ENCODE results near the gene TIMP2.
A peak's percentile ranks its signal among the peaks of the same experiment; 100 is the strongest.

Gene TIMP2

GRCh38 chr17:78836420-78837021, 88.7 kb downstream of the TIMP2 start:
- DNase-seq (ENCODE audit: low read depth) = no peak

DNA sequence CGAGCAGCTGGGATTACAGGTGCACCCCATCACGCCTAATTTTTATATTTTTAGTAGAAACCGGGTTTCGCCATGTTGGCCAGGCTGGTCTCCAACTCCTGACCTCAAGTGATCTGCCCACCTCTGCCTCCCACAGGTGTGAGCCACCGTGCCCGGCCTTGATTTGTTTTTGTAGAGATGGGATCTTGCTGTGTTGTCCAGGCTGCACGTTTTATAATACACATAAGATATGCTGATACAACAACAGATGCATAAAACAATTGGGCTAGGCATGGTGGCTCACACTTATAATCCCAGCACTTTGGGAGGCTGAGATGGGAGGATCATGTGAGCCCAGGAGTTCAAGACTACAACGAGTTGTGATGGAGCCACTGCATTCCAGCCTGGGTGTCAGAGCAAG, 90.6 kb downstream of the TIMP2 start:
- no peak for DNase-seq (ENCODE audit: low read depth)

GRCh38 chr17:78832541-78832810, 92.7 kb downstream of the TIMP2 start:
- no peak for DNase-seq (ENCODE audit: low read depth)

GRCh38 chr17:78831688-78832540, 93.3 kb downstream of the TIMP2 start:
- no peak for DNase-seq (ENCODE audit: low read depth)

- DNase-seq (ENCODE audit: low read depth) = no peak
Measured at GRCh38 chr17:78829477-78829876, 95.7 kb downstream of the TIMP2 start.

DNA sequence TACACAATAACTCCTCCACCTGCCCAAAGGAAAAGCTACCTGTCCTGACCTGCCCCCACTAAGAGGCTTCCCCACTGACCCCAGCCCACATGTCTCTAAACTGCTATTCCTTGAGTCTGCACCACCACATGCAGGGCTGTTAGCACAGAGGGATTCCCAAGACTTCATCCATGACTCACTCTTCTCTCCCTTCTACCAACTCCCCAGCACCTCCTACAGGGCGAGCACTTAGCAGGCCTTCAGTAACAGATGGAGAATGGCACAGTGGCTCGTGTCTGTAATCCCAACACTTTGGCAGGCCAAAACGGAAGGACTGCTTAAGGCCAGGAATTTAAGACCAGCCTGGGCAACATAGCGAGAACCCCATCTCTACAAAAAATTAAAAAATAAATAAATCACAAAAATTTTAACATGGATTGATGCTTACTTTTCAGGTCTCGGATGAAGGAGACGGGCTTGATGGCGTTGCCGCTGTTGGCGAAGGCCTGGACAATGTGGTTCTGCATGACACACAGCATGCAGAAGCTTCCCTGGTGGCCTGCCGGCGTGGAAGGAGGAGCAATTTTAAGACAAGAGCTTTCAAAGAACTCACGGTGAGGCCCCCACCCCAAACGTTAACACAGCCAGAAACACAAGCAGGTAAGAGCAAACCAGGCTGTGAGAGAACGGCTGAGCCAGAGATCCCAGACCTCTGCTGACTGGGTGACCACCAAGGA, 96.6 kb downstream of the TIMP2 start:
- DNase-seq (ENCODE audit: low read depth) = no peak

DNA sequence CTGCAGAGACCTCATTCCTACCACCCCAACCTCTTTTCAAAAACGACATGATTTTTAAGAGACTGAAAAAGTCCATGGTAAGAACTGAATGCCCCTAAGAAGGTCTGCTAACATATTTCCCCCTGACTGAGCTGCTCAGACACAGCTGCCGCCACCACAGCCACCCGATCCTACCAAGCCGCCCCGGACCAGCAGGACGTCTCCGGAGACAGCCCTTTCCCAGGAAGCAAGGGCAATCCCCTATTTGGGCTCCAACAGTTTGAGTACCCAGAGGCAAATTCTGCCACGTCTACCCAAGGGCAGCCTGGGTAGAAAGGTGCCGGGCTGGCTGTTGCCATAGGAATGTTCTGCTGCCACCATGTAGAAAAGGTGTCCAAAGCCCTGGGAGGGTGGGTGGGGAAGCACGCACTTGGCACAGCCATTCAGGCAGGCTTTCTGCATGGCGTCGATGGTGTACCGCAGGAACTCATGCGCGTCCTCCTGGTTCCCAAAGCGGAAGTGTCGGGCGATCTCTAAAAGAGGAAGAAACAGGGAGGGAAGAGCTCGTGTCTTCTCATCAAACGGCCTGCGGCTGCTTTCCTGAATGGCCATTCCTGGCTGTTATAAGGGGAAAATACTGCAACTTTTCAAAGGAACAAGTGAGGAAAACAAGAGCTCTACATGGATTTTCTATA, 98.2 kb downstream of the TIMP2 start:
- DNase-seq (ENCODE audit: low read depth) = no peak

GRCh38 chr17:78826421-78826820, 98.8 kb downstream of the TIMP2 start:
- DNase-seq (ENCODE audit: low read depth) = no peak

- DNase-seq (ENCODE audit: low read depth) = no peak
Measured at GRCh38 chr17:78825696-78826095, 99.5 kb downstream of the TIMP2 start.

DNA sequence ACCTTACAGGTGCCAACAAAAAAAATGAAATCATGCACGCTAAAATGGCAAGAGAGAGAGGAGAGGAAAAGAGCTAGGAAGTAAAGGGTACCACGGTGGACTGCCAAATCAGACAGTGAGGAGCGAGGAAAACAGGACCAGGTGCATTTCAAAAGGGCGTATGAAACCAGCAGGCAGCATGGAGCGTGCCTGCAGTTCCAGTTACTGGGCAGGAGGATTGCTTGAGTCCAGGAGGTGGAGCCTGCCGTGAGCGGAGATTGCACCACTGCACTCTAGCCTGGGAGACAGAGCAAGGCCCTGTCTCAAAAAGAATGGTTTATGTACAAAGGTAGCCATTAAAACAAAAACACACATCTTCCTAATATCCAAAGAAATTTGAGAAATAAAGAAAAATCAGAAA, 100.9 kb downstream of the TIMP2 start:
- no peak for DNase-seq (ENCODE audit: low read depth)

DNA sequence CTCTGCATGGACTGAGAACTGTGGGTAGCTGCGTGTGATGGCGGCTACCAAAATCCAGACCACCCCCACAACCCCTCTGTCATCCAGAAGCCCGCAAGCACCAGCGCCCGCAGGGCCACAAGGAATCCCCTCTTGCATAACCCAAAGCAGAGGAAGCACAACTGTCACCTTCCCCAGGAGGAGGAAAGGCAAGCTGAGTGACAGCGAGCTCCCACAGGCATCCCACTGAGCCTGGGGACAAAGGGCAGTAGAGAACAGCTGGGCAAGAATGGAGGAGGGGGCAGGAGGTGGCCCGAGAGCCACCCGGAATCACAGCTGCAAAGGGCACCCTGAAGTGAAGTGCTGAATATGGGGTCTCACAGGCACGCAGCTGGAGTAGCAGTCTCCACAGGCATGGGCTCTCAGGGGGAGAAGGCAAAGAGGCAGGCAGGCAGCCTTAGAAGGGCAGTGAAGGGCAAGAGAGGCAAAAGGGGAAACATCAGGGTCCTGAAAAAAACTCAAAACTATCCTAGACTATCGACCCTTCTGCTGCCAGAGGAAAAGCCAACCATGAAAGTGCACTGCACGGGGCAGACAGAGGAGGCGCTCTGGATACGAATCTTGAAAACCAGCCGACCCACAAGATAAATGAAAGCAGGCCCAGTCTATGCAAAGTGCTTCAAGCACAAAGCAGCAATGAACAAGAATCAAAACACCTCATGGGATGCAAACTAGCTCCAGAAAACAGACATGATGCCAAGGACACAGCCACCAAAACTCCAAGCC, 101.7 kb downstream of the TIMP2 start:
- DNase-seq (ENCODE audit: low read depth) = no peak

- DNase-seq (ENCODE audit: low read depth) = peak; percentile 69
Measured at GRCh38 chr17:78822552-78822951, 102.6 kb downstream of the TIMP2 start.

DNA sequence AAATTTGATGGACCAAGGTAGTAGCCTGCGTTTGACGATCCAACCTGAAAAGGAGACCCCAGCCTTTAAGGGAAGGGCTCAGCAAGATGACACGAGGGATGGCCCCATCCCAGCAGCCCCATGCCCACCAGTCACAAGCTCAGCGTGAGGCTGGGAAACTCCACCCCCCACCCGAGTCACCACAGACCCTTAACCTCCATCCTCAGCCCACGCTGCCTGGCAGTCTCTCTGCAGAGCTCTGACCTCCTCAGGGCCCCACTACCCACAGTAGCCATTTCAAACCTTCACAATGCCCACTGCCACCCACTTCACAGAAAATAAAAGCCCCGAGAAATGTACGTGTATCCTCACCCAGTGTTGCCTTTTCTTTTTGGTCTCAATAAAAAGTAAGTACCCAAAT, 103.2 kb downstream of the TIMP2 start:
- no peak for DNase-seq (ENCODE audit: low read depth)

- no peak for DNase-seq (ENCODE audit: low read depth)
Measured at GRCh38 chr17:78820841-78821240, 104.3 kb downstream of the TIMP2 start.

DNA sequence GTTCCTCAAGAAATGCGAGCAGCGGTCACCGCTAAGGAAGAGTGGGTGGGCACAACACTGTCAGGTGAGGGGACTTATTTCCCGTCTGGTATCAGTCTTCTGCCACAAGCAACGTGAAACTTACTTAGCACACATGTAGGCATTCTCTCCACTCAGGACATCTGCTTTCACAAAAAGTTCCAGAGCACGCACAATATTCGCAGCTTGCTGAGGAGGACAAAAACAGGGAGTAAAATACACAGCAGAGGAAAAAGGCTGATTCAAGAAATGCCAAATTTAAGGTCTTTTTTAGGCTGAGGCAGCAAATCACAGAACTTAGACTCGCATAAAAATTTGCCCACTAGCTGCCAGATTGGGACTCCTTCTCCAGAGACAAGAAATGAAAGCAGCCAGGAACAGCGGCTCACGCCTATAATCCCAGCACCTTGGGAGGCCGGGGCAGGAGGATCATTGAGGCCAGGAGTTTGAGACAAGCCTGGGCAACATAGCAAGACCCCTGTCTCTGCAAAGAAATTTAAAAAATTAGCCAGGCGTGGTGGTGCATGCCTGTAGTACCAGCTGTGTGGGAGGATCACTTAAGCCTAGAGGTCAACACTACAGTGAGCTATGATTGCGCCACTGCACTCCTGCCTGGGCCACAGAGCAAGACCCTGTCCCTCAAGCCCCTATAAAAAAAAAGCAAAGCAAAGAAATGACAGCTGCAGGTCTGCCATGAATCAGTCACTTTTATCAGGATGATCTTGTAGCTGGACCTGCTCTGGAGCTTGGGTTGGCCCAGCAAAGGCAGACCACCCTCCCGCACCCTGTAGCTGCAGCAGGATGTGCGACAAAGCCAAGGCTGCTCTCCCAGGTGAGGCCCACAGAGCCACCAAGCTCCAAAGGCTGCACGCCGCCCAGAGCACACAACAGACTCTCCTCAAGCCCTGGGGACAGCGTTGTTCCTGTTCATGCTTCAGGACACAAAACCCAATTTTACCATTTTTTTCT, 105.1 kb downstream of the TIMP2 start:
- DNase-seq (ENCODE audit: low read depth) = no peak

GRCh38 chr17:78819402-78819801, 105.8 kb downstream of the TIMP2 start:
- no peak for DNase-seq (ENCODE audit: low read depth)

DNA sequence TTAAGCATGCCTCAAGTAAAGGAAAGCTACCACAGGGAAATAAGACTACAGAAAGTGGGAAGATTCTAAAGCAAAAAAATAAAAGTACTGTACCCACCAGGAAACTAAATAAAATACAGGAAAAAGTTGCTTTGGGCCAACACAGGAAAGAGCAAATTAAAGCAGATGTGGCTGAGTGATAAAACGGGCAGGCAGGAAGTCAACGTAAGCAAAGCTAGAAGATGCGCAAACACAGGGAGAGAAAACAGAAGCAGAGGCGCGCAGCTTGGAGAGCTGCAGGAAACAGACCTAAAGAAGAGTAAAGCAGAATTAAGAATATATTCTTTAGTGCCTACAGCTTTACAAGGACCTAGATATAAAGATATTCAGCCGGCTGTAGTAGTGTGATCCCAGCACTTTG, 106.3 kb downstream of the TIMP2 start:
- DNase-seq (ENCODE audit: low read depth) = no peak

- no peak for DNase-seq (ENCODE audit: low read depth)
Measured at GRCh38 chr17:78818152-78818846, 106.9 kb downstream of the TIMP2 start.

- no peak for DNase-seq (ENCODE audit: low read depth)
Measured at GRCh38 chr17:78817123-78817522, 108.1 kb downstream of the TIMP2 start.

DNA sequence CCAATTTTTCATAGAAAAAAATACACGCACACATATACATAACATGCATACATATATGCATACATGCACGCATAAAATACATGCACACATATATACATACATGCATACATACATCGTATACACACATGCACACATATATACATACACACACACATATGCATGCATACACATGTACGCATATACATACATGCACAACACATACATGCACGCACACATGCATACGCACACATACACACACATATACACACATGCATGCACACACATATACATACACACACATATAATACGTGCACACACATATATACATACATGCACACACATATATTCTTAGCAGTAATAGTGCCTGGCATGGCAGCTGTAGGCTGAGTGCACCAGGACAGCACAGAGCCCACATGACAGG, 109.5 kb downstream of the TIMP2 start:
- no peak for DNase-seq (ENCODE audit: low read depth)

Measured in GM04504 (cell line).